ENCODE data around the gene SDC4.

The SDC4 gene

GRCh38 chr20:45340951-45341350, 7.3 kb downstream of the SDC4 start:
- Histone ChIP-seq H3K4me1 (ENCODE audit: control insufficient read depth in 1 of 2, insufficient read depth in 2 of 2, low read length in 2 of 2) (peaks cover 51 to 68% of the 10 kb centered on the region in 2 donors), H3K27ac (ENCODE audit: low read length) (peak overlapping the region; percentile 98), H3K27me3 (ENCODE audit: low read depth, low read length) (no peaks in the 10 kb centered on the region), H3K36me3 (ENCODE audit: control insufficient read depth in 1 of 2, insufficient read depth in 2 of 2, low read length in 2 of 2) (peaks cover 0 to 4% of the 10 kb centered on the region in 2 donors), H3K4me3 (ENCODE audit: low read depth in 1 of 2, low read length in 2 of 2) (no peak overlapping the region), H3K9me3 (ENCODE audit: control insufficient read depth in 1 of 2, low read length in 2 of 2) (no peaks in the 10 kb centered on the region)

GRCh38 chr20:45340236-45340847, 7.9 kb downstream of the SDC4 start:
- Histone ChIP-seq H3K4me3 (ENCODE audit: low read depth in 1 of 2, low read length in 2 of 2) (no peak overlapping the region), H3K4me1 (ENCODE audit: control insufficient read depth in 1 of 2, insufficient read depth in 2 of 2, low read length in 2 of 2) (peaks cover 48 to 62% of the 10 kb centered on the region in 2 donors), H3K27ac (ENCODE audit: low read length) (peak overlapping the region; percentile 98), H3K9me3 (ENCODE audit: control insufficient read depth in 1 of 2, low read length in 2 of 2) (no peaks in the 10 kb centered on the region), H3K36me3 (ENCODE audit: control insufficient read depth in 1 of 2, insufficient read depth in 2 of 2, low read length in 2 of 2) (peaks cover 4% of the 10 kb centered on the region in 2 donors), H3K27me3 (ENCODE audit: low read depth, low read length) (no peaks in the 10 kb centered on the region)

GRCh38 chr20:45339799-45340198, 8.4 kb downstream of the SDC4 start:
- H3K27me3 ChIP-seq (ENCODE audit: low read depth, low read length), result no peaks in the 10 kb centered on the region
- H3K4me3 ChIP-seq (ENCODE audit: low read depth in 1 of 2, low read length in 2 of 2), result no peak overlapping the region
- peaks cover 43 to 59% of the 10 kb centered on the region in 2 donors for H3K4me1 ChIP-seq (ENCODE audit: control insufficient read depth in 1 of 2, insufficient read depth in 2 of 2, low read length in 2 of 2)
- H3K36me3 ChIP-seq (ENCODE audit: control insufficient read depth in 1 of 2, insufficient read depth in 2 of 2, low read length in 2 of 2), result peaks cover 4 to 8% of the 10 kb centered on the region in 2 donors
- H3K27ac ChIP-seq (ENCODE audit: low read length), result peak overlapping the region; percentile 98
- H3K9me3 ChIP-seq (ENCODE audit: control insufficient read depth in 1 of 2, low read length in 2 of 2), result no peaks in the 10 kb centered on the region

- H3K4me3 ChIP-seq (ENCODE audit: low read depth in 1 of 2, low read length in 2 of 2), result no peak overlapping the region
- H3K4me1 ChIP-seq (ENCODE audit: control insufficient read depth in 1 of 2, insufficient read depth in 2 of 2, low read length in 2 of 2), result peaks cover 38 to 53% of the 10 kb centered on the region in 2 donors
- H3K36me3 ChIP-seq (ENCODE audit: control insufficient read depth in 1 of 2, insufficient read depth in 2 of 2, low read length in 2 of 2), result peaks cover 4 to 8% of the 10 kb centered on the region in 2 donors
- H3K9me3 ChIP-seq (ENCODE audit: control insufficient read depth in 1 of 2, low read length in 2 of 2), result no peaks in the 10 kb centered on the region
- H3K27ac ChIP-seq (ENCODE audit: low read length), result peak overlapping the region; percentile 98
- no peaks in the 10 kb centered on the region for H3K27me3 ChIP-seq (ENCODE audit: low read depth, low read length)
Measured at GRCh38 chr20:45339084-45339483, 9.1 kb downstream of the SDC4 start.

- no peaks in the 10 kb centered on the region for H3K9me3 ChIP-seq (ENCODE audit: control insufficient read depth in 1 of 2, low read length in 2 of 2)
- no peaks in the 10 kb centered on the region for H3K27me3 ChIP-seq (ENCODE audit: low read depth, low read length)
- peak overlapping the region; percentile 15 to 48 for H3K4me3 ChIP-seq (ENCODE audit: low read depth in 1 of 2, low read length in 2 of 2)
- H3K27ac ChIP-seq (ENCODE audit: low read length), result peak overlapping the region; percentile 98
- peaks cover 31 to 51% of the 10 kb centered on the region in 2 donors for H3K4me1 ChIP-seq (ENCODE audit: control insufficient read depth in 1 of 2, insufficient read depth in 2 of 2, low read length in 2 of 2)
- H3K36me3 ChIP-seq (ENCODE audit: control insufficient read depth in 1 of 2, insufficient read depth in 2 of 2, low read length in 2 of 2), result peaks cover 4 to 8% of the 10 kb centered on the region in 2 donors
Measured at GRCh38 chr20:45338121-45339030, 9.8 kb downstream of the SDC4 start.

- H3K4me1 ChIP-seq (ENCODE audit: control insufficient read depth in 1 of 2, insufficient read depth in 2 of 2, low read length in 2 of 2), result peaks cover 31 to 44% of the 10 kb centered on the region in 2 donors
- peak overlapping the region; percentile 98 for H3K27ac ChIP-seq (ENCODE audit: low read length)
- no peaks in the 10 kb centered on the region for H3K27me3 ChIP-seq (ENCODE audit: low read depth, low read length)
- peaks cover 8 to 14% of the 10 kb centered on the region in 2 donors for H3K36me3 ChIP-seq (ENCODE audit: control insufficient read depth in 1 of 2, insufficient read depth in 2 of 2, low read length in 2 of 2)
- H3K9me3 ChIP-seq (ENCODE audit: control insufficient read depth in 1 of 2, low read length in 2 of 2), result no peaks in the 10 kb centered on the region
- H3K4me3 ChIP-seq (ENCODE audit: low read depth in 1 of 2, low read length in 2 of 2), result peak overlapping the region; percentile 15 to 48
Measured at GRCh38 chr20:45337367-45338120, 10.7 kb downstream of the SDC4 start.

GRCh38 chr20:45336530-45337366, 11.5 kb downstream of the SDC4 start:
- Histone ChIP-seq H3K4me1 (ENCODE audit: control insufficient read depth in 1 of 2, insufficient read depth in 2 of 2, low read length in 2 of 2) (peaks cover 30 to 38% of the 10 kb centered on the region in 2 donors), H3K36me3 (ENCODE audit: control insufficient read depth in 1 of 2, insufficient read depth in 2 of 2, low read length in 2 of 2) (peaks cover 11 to 19% of the 10 kb centered on the region in 2 donors), H3K4me3 (ENCODE audit: low read depth in 1 of 2, low read length in 2 of 2) (no peak overlapping the region), H3K27me3 (ENCODE audit: low read depth, low read length) (no peaks in the 10 kb centered on the region), H3K27ac (ENCODE audit: low read length) (peak overlapping the region; percentile 98), H3K9me3 (ENCODE audit: control insufficient read depth in 1 of 2, low read length in 2 of 2) (no peaks in the 10 kb centered on the region)

- Histone ChIP-seq H3K9me3 (ENCODE audit: control insufficient read depth in 1 of 2, low read length in 2 of 2) (no peaks in the 10 kb centered on the region), H3K4me3 (ENCODE audit: low read depth in 1 of 2, low read length in 2 of 2) (no peak overlapping the region), H3K4me1 (ENCODE audit: control insufficient read depth in 1 of 2, insufficient read depth in 2 of 2, low read length in 2 of 2) (no peaks in the 10 kb centered on the region), H3K27ac (ENCODE audit: low read length) (no peak overlapping the region), H3K27me3 (ENCODE audit: low read depth, low read length) (no peaks in the 10 kb centered on the region), H3K36me3 (ENCODE audit: control insufficient read depth in 1 of 2, insufficient read depth in 2 of 2, low read length in 2 of 2) (peaks cover 57 to 65% of the 10 kb centered on the region in 2 donors)
Measured at GRCh38 chr20:45330476-45330875, 17.7 kb downstream of the SDC4 start.

GRCh38 chr20:45329497-45330319, 18.5 kb downstream of the SDC4 start:
- Histone ChIP-seq H3K36me3 (ENCODE audit: control insufficient read depth in 1 of 2, insufficient read depth in 2 of 2, low read length in 2 of 2) (peaks cover 61 to 65% of the 10 kb centered on the region in 2 donors), H3K27ac (ENCODE audit: low read length) (no peak overlapping the region), H3K4me3 (ENCODE audit: low read depth in 1 of 2, low read length in 2 of 2) (no peak overlapping the region), H3K4me1 (ENCODE audit: control insufficient read depth in 1 of 2, insufficient read depth in 2 of 2, low read length in 2 of 2) (no peaks in the 10 kb centered on the region), H3K27me3 (ENCODE audit: low read depth, low read length) (no peaks in the 10 kb centered on the region), H3K9me3 (ENCODE audit: control insufficient read depth in 1 of 2, low read length in 2 of 2) (no peaks in the 10 kb centered on the region)

GRCh38 chr20:45328451-45328850, 19.8 kb downstream of the SDC4 start:
- H3K36me3 ChIP-seq (ENCODE audit: control insufficient read depth in 1 of 2, insufficient read depth in 2 of 2, low read length in 2 of 2), result peaks cover 61 to 65% of the 10 kb centered on the region in 2 donors
- H3K9me3 ChIP-seq (ENCODE audit: control insufficient read depth in 1 of 2, low read length in 2 of 2), result no peaks in the 10 kb centered on the region
- H3K4me3 ChIP-seq (ENCODE audit: low read depth in 1 of 2, low read length in 2 of 2), result no peak overlapping the region
- H3K4me1 ChIP-seq (ENCODE audit: control insufficient read depth in 1 of 2, insufficient read depth in 2 of 2, low read length in 2 of 2), result no peaks in the 10 kb centered on the region
- H3K27me3 ChIP-seq (ENCODE audit: low read depth, low read length), result no peaks in the 10 kb centered on the region
- no peak overlapping the region for H3K27ac ChIP-seq (ENCODE audit: low read length)

All from muscle layer of duodenum (tissue), 2 donors.